Neural progenitor cell (in vitro differentiated cells): ENCODE measurements around the gene AOX1.

Experiments
- EZH2 ChIP-seq: fragments of 200-600 bp; sonication (generic); IDR thresholded peaks from 2 replicates; pipeline ENCODE4 v1.6.1; 2017; ENCODE audit warnings: antibody characterized with exemption, mild to moderate bottlenecking, moderate library complexity
- EZH2phosphoT487 ChIP-seq: fragments of 200-600 bp; sonication (generic); IDR thresholded peaks from 2 replicates; pipeline ENCODE4 v1.6.1; 2017; ENCODE audit warnings: antibody characterized with exemption

DNA sequence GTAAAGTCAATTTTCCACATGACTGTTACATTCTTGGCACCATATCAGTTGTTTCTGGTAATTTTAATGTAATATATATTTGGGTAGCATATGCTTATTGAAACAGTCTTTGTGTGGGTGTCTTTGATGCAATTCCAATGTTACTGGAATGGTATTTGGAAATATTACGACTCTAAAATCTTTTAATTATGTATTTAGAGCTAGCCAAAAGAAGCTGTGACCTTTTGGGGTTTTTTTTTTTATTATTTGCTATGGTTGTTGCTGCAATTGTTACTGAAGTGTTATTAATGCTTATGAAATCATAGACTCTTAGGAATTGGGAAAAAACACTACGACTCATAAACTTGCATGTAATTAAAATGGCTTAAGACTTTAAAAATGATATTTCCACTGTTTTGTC is 95.9 kb downstream of the AOX1 start:
- TF ChIP-seq EZH2phosphoT487 = no peak
- no peak for TF ChIP-seq EZH2
